Panc1 (cell line): ENCODE data around the gene CARF.

ENCODE experiments used
- CTCF ChIP-seq: fragments of 450-650 bp; IDR thresholded peaks from 2 replicates; pipeline ENCODE4 v1.5.1; 2017; ENCODE audit warnings: mild to moderate bottlenecking
- POLR2AphosphoS5 ChIP-seq: IDR thresholded peaks from 2 replicates; pipeline ENCODE4 v1.6.1; 2012; ENCODE audit warnings: mild to moderate bottlenecking, low read depth, low read length, moderate library complexity
- SIN3A ChIP-seq: IDR thresholded peaks from 2 replicates; pipeline ENCODE4 v1.6.1; 2012; ENCODE audit warnings: low read depth, mild to moderate bottlenecking, low read length, moderate library complexity, borderline replicate concordance; ENCODE audit not compliant: insufficient read depth
- TF ChIP-seq, protein P1 (sequence below), 2 experiments: IDR thresholded peaks; 2 replicates each; pipeline ENCODE4 v1.6.1; 2011 to 2012; ENCODE audit warnings: low read depth in 2 of 2, control low read depth in 1 of 2, low read length in 1 of 2, mild to moderate bottlenecking in 1 of 2, moderate library complexity in 1 of 2; ENCODE audit not compliant: insufficient read depth in 1 of 2

- TF ChIP-seq CTCF = no peak
- no peak for TF ChIP-seq POLR2AphosphoS5
- no peak for TF ChIP-seq SIN3A
- TF ChIP-seq, protein P1, sequence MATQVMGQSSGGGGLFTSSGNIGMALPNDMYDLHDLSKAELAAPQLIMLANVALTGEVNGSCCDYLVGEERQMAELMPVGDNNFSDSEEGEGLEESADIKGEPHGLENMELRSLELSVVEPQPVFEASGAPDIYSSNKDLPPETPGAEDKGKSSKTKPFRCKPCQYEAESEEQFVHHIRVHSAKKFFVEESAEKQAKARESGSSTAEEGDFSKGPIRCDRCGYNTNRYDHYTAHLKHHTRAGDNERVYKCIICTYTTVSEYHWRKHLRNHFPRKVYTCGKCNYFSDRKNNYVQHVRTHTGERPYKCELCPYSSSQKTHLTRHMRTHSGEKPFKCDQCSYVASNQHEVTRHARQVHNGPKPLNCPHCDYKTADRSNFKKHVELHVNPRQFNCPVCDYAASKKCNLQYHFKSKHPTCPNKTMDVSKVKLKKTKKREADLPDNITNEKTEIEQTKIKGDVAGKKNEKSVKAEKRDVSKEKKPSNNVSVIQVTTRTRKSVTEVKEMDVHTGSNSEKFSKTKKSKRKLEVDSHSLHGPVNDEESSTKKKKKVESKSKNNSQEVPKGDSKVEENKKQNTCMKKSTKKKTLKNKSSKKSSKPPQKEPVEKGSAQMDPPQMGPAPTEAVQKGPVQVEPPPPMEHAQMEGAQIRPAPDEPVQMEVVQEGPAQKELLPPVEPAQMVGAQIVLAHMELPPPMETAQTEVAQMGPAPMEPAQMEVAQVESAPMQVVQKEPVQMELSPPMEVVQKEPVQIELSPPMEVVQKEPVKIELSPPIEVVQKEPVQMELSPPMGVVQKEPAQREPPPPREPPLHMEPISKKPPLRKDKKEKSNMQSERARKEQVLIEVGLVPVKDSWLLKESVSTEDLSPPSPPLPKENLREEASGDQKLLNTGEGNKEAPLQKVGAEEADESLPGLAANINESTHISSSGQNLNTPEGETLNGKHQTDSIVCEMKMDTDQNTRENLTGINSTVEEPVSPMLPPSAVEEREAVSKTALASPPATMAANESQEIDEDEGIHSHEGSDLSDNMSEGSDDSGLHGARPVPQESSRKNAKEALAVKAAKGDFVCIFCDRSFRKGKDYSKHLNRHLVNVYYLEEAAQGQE (IDR thresholded peaks at IDR 0.05; ENCODE audit: insufficient read depth in 1 of 2, low read depth in 2 of 2, low read length in 1 of 2) = no peak
Observed at GRCh38 chr2:202960524-202960923, 48.4 kb downstream of the CARF start.
